ENCODE measurements around the gene PRSS2. TPM values are rescaled to one million over a fixed set of nuclear protein-coding genes. Genes with fewer than 3 reads are reported as not detected.
"Not testable (repeated sequence)": the region's sequence is repeated elsewhere in the genome, so short reads cannot be mapped to it uniquely, and the experiment has no call there.

PRSS2 gene
- total RNA-seq, 2 experiments from 2014 or later: not detected

GRCh38 chr7:142774826-142775225, 4.1 kb downstream of the PRSS2 start:
- H3K9me3 ChIP-seq (ENCODE audit: control insufficient read depth in 1 of 2, insufficient read depth in 1 of 2, low read length in 2 of 2): no peaks in the 10 kb centered on the region
- Mint-ChIP-seq H3K4me3 (no peak overlapping the region), H3K27me3 (no peaks in the 10 kb centered on the region), H3K4me1 (ENCODE audit: low read depth) (no peaks in the 10 kb centered on the region), H3K27ac (no peak overlapping the region), H3K36me3 (ENCODE audit: low read depth) (no peaks in the 10 kb centered on the region), H3K9me3 (no peaks in the 10 kb centered on the region)
- H3K4me1 ChIP-seq (ENCODE audit: insufficient read depth, low read length): no peaks in the 10 kb centered on the region
- H3K4me3 ChIP-seq (ENCODE audit: low read length): no peak overlapping the region
- H3K27ac ChIP-seq (ENCODE audit: low read depth in 1 of 2, low read length in 2 of 2): no peak overlapping the region
- ATAC-seq (ENCODE audit: poor library complexity) (no peak), DNase-seq (no peak)
- no peak for TF ChIP-seq CTCF (IDR thresholded peaks at IDR 0.05)
- no peaks in the 10 kb centered on the region for H3K36me3 ChIP-seq (ENCODE audit: insufficient read depth, low read length)
- POLR2A ChIA-PET: no interaction called here
- no peaks in the 10 kb centered on the region for H3K27me3 ChIP-seq (ENCODE audit: control insufficient read depth in 1 of 2, insufficient read depth in 2 of 2, low read length in 2 of 2)
- CTCF ChIA-PET: no interaction called here
- intact Hi-C loops (cut with DNase I, micrococcal nuclease): no loop called here

GRCh38 chr7:142775351-142776115, 4.8 kb downstream of the PRSS2 start:
- H3K27me3 ChIP-seq (ENCODE audit: control insufficient read depth in 1 of 2, insufficient read depth in 2 of 2, low read length in 2 of 2); H3K27ac Mint-ChIP-seq; H3K9me3 Mint-ChIP-seq; H3K27me3 Mint-ChIP-seq; intact Hi-C loops (cut with DNase I, micrococcal nuclease); H3K9me3 ChIP-seq (ENCODE audit: control insufficient read depth in 1 of 2, insufficient read depth in 1 of 2, low read length in 2 of 2); H3K27ac ChIP-seq (ENCODE audit: low read depth in 1 of 2, low read length in 2 of 2); H3K4me3 Mint-ChIP-seq; H3K4me3 ChIP-seq (ENCODE audit: low read length); DNase-seq; H3K36me3 ChIP-seq (ENCODE audit: insufficient read depth, low read length); ATAC-seq (ENCODE audit: poor library complexity); H3K36me3 Mint-ChIP-seq (ENCODE audit: low read depth); CTCF ChIA-PET; H3K4me1 ChIP-seq (ENCODE audit: insufficient read depth, low read length); H3K4me1 Mint-ChIP-seq (ENCODE audit: low read depth); POLR2A ChIA-PET: not testable (repeated sequence)

GRCh38 chr7:142776206-142776844, 5.6 kb downstream of the PRSS2 start:
- no peaks in the 10 kb centered on the region for H3K9me3 Mint-ChIP-seq
- no peak for DNase-seq
- no peaks in the 10 kb centered on the region for H3K27me3 Mint-ChIP-seq
- Histone ChIP-seq H3K4me3 (ENCODE audit: low read length) (no peak overlapping the region), H3K27me3 (ENCODE audit: control insufficient read depth in 1 of 2, insufficient read depth in 2 of 2, low read length in 2 of 2) (no peaks in the 10 kb centered on the region), H3K27ac (ENCODE audit: low read depth in 1 of 2, low read length in 2 of 2) (no peak overlapping the region), H3K36me3 (ENCODE audit: insufficient read depth, low read length) (no peaks in the 10 kb centered on the region), H3K9me3 (ENCODE audit: control insufficient read depth in 1 of 2, insufficient read depth in 1 of 2, low read length in 2 of 2) (no peaks in the 10 kb centered on the region), H3K4me1 (ENCODE audit: insufficient read depth, low read length) (no peaks in the 10 kb centered on the region)
- TF ChIP-seq CTCF (IDR thresholded peaks at IDR 0.05): no peak
- no peaks in the 10 kb centered on the region for H3K4me1 Mint-ChIP-seq (ENCODE audit: low read depth)
- ChIA-PET POLR2A (no interaction called here), CTCF (no interaction called here)
- no peak overlapping the region for H3K4me3 Mint-ChIP-seq
- no peaks in the 10 kb centered on the region for H3K36me3 Mint-ChIP-seq (ENCODE audit: low read depth)
- no peak overlapping the region for H3K27ac Mint-ChIP-seq
- ATAC-seq (ENCODE audit: poor library complexity): no peak
- intact Hi-C loops (cut with DNase I, micrococcal nuclease): no loop called here

GRCh38 chr7:142776845-142777225, 6.1 kb downstream of the PRSS2 start:
- not testable (repeated sequence) for H3K4me3 Mint-ChIP-seq

More at GRCh38 chr7:142776845-142777225, 6.1 kb downstream of the PRSS2 start:
- H3K9me3 ChIP-seq (ENCODE audit: control insufficient read depth in 1 of 2, insufficient read depth in 1 of 2, low read length in 2 of 2); H3K27me3 Mint-ChIP-seq; intact Hi-C loops (cut with DNase I, micrococcal nuclease); H3K9me3 Mint-ChIP-seq; DNase-seq; H3K4me3 ChIP-seq (ENCODE audit: low read length); ATAC-seq (ENCODE audit: poor library complexity); H3K27ac ChIP-seq (ENCODE audit: low read depth in 1 of 2, low read length in 2 of 2); H3K27me3 ChIP-seq (ENCODE audit: control insufficient read depth in 1 of 2, insufficient read depth in 2 of 2, low read length in 2 of 2); H3K36me3 Mint-ChIP-seq (ENCODE audit: low read depth); H3K27ac Mint-ChIP-seq; H3K4me1 ChIP-seq (ENCODE audit: insufficient read depth, low read length); POLR2A ChIA-PET; CTCF ChIA-PET; H3K36me3 ChIP-seq (ENCODE audit: insufficient read depth, low read length); H3K4me1 Mint-ChIP-seq (ENCODE audit: low read depth): not testable (repeated sequence)
